Activated T-helper 17 cell treated with anti-CD3 and anti-CD28 coated beads, Interleukin-2, amount 50 U/mL, for 72 hours (primary cell): ENCODE measurements around the gene GEMIN5. TPM values are rescaled to one million over a fixed set of nuclear protein-coding genes. Genes with fewer than 3 reads are reported as not detected.

Experiments
- ATAC-seq: fragments of 150-1000 bp; cut with Tn5 transposase; replicated peaks from 2 replicates; pipeline ENCODE4 v1.10.0; 2021; ENCODE audit warnings: mild to moderate bottlenecking, moderate library complexity
- H3K27ac Mint-ChIP-seq: one replicate; pipeline ENCODE4 v1.8.0; 2022; ENCODE audit warnings: mixed read lengths
- H3K27me3 Mint-ChIP-seq: one replicate; pipeline ENCODE4 v1.8.0; 2022; ENCODE audit warnings: mixed read lengths
- H3K36me3 Mint-ChIP-seq: one replicate; pipeline ENCODE4 v1.8.0; 2022; ENCODE audit warnings: low read depth, mild to moderate bottlenecking, mixed read lengths
- H3K4me1 Mint-ChIP-seq: one replicate; pipeline ENCODE4 v1.8.0; 2022; ENCODE audit warnings: mixed read lengths
- H3K4me3 Mint-ChIP-seq: one replicate; pipeline ENCODE4 v1.8.0; 2022; ENCODE audit warnings: mild to moderate bottlenecking, mixed read lengths
- H3K9me3 Mint-ChIP-seq: one replicate; pipeline ENCODE4 v1.8.0; 2022; ENCODE audit warnings: mixed read lengths
- total RNA-seq, 2 donors: library from RNA; stranded (reverse); gene quantifications; one replicate each; pipeline ENCODE4 v1.2.3, GENCODE V29; 2022

GEMIN5 gene
- total RNA-seq, 2 donors from 2014 or later: 27.6 to 37.3 TPM

- Mint-ChIP-seq H3K9me3 (no peaks in the 10 kb centered on the region), H3K36me3 (peaks cover 63% of the 10 kb centered on the region), H3K27ac (peak overlapping the region; percentile 99), H3K27me3 (no peaks in the 10 kb centered on the region), H3K4me3 (peak overlapping the region; percentile 85), H3K4me1 (peaks cover 21% of the 10 kb centered on the region)
- ATAC-seq: no peak
Measured at GRCh38 chr5:154858972-154859871, 78.8 kb downstream of the GEMIN5 start.

- Mint-ChIP-seq H3K27ac (peak within 1 kb of the TSS; percentile 99), H3K4me3 (peak within 1 kb of the TSS; percentile 85), H3K27me3 (no peaks in the 10 kb centered on the region), H3K4me1 (peaks cover 21% of the 10 kb centered on the region), H3K9me3 (no peaks in the 10 kb centered on the region), H3K36me3 (peaks cover 55% of the 10 kb centered on the region)
- ATAC-seq: peak; percentile 87
Measured at GRCh38 chr5:154858297-154858971, 79.6 kb downstream of the GEMIN5 start, which contains the start of gene CNOT8. CNOT8 (plus strand) TSS chr5:154858627; CDS start chr5:154863279, 4,652 bp downstream.

DNA sequence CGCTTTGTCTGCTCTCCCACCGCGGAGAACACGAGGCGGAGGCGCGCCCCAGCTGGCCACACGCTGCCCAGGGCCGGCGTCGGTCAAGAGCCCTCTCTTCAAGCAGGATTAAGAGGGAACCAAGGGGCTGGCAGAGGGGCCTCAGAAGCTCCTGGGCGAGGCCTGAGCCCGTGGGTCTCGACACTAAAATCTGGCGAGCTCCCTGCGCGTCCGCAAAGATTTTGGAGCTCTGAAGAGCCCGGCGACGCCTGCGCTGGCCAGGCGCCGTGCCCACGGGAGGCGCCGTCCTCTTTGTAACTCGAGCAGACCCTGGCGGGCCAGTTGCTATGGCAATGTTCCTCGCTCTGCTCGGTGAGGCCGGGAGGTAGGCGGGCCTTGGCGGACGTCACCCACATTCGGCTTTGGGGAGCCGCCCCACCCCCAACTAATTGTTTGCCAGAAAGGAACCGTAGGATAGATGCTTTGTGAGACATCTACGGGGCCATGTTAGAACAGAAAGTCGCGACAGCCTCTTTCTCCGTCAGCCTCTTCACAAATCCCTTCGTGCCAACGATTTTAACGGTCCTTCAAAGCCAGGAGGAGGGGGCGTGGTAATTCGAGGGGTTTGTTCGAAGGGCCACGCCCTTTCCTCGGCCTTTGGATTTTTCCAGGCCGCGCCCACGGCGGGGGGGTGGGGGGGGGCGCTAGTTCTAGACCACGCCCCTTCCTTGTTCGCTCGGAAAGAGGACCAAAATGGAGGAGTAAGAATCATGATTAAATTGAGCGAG is 80.3 kb downstream of the GEMIN5 start:
- H3K9me3 Mint-ChIP-seq: no peaks in the 10 kb centered on the region
- peaks cover 48% of the 10 kb centered on the region for H3K36me3 Mint-ChIP-seq
- peak overlapping the region; percentile 85 for H3K4me3 Mint-ChIP-seq
- peak; percentile 74 for ATAC-seq
- peak overlapping the region; percentile 99 for H3K27ac Mint-ChIP-seq
- H3K4me1 Mint-ChIP-seq: peaks cover 13% of the 10 kb centered on the region
- no peaks in the 10 kb centered on the region for H3K27me3 Mint-ChIP-seq

- Mint-ChIP-seq H3K4me3 (no peak overlapping the region), H3K4me1 (no peaks in the 10 kb centered on the region), H3K27me3 (no peaks in the 10 kb centered on the region), H3K27ac (no peak overlapping the region), H3K36me3 (no peaks in the 10 kb centered on the region), H3K9me3 (no peaks in the 10 kb centered on the region)
- ATAC-seq: no peak
Measured at GRCh38 chr5:154851351-154851750, 86.7 kb downstream of the GEMIN5 start.

GRCh38 chr5:154850255-154851062 is 87.6 kb downstream of the GEMIN5 start, which contains the start of gene FAXDC2:
FAXDC2 (minus strand) TSS chr5:154850603; CDS start chr5:154838178, 12,425 bp downstream.
- ATAC-seq: no peak
- no peak within 1 kb of the TSS for H3K27ac Mint-ChIP-seq
- no peak within 1 kb of the TSS for H3K4me3 Mint-ChIP-seq
- H3K27me3 Mint-ChIP-seq: no peaks in the 10 kb centered on the region
- H3K36me3 Mint-ChIP-seq: no peaks in the 10 kb centered on the region
- H3K4me1 Mint-ChIP-seq: no peaks in the 10 kb centered on the region
- no peaks in the 10 kb centered on the region for H3K9me3 Mint-ChIP-seq

DNA sequence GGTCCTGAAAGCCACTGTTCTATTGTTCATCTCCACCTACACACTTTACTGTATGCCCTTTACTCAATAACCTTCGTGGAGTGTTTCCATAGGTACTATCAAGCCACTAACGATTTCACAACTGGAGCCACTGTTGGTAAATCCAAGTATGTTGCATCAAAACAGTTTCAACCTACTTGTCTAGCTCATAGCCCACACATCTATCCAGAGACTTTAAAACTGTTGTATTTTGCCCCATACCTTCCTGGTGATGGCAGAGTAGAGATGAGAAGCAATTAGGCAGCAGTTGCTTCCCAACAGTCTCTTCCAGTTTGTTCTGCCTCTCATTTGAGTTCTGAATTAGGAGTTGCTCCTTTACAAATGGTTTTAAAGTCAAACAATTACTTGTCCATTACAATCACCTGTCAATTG is 88.2 kb downstream of the GEMIN5 start:
- Mint-ChIP-seq H3K9me3 (no peaks in the 10 kb centered on the region), H3K27me3 (no peaks in the 10 kb centered on the region)
- no peak for ATAC-seq

DNA sequence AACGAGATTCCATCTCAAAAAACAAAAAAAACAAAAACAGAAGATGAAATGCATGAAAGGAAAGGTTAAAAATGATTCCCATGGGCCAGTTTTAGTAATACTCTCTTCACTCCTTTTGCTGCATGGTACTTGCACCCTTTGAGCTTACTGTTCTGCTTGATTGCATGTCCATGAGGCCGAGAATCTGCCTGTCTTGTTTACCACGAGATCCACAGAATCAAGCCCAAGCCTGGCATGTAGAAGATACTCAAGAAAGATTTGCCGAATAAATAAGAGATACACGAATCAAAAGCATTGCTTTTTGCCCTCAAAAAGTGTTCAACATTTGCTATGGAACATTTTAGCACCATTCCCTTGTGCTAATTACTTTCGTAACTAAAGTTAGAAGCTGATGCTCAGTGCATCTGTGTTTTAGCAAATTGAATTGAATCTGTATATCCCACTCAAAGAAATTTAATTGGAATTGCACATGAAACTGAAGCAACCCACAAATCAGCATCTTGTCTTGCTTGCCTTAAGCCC is 88.7 kb downstream of the GEMIN5 start:
- H3K4me3 Mint-ChIP-seq: no peak overlapping the region
- H3K9me3 Mint-ChIP-seq: no peaks in the 10 kb centered on the region
- no peak overlapping the region for H3K27ac Mint-ChIP-seq
- no peaks in the 10 kb centered on the region for H3K36me3 Mint-ChIP-seq
- ATAC-seq: no peak
- no peaks in the 10 kb centered on the region for H3K4me1 Mint-ChIP-seq
- no peaks in the 10 kb centered on the region for H3K27me3 Mint-ChIP-seq

More for the DNA sequence above, 88.2 kb downstream of the GEMIN5 start:
- Mint-ChIP-seq H3K36me3 (no peaks in the 10 kb centered on the region), H3K27ac (no peak overlapping the region), H3K4me3 (no peak overlapping the region), H3K4me1 (no peaks in the 10 kb centered on the region)

- no peaks in the 10 kb centered on the region for H3K4me1 Mint-ChIP-seq
- no peak overlapping the region for H3K27ac Mint-ChIP-seq
- no peak for ATAC-seq
- H3K27me3 Mint-ChIP-seq: no peaks in the 10 kb centered on the region
- no peaks in the 10 kb centered on the region for H3K36me3 Mint-ChIP-seq
- H3K9me3 Mint-ChIP-seq: no peaks in the 10 kb centered on the region
- no peak overlapping the region for H3K4me3 Mint-ChIP-seq
Measured at GRCh38 chr5:154844809-154845208, 93.2 kb downstream of the GEMIN5 start.

DNA sequence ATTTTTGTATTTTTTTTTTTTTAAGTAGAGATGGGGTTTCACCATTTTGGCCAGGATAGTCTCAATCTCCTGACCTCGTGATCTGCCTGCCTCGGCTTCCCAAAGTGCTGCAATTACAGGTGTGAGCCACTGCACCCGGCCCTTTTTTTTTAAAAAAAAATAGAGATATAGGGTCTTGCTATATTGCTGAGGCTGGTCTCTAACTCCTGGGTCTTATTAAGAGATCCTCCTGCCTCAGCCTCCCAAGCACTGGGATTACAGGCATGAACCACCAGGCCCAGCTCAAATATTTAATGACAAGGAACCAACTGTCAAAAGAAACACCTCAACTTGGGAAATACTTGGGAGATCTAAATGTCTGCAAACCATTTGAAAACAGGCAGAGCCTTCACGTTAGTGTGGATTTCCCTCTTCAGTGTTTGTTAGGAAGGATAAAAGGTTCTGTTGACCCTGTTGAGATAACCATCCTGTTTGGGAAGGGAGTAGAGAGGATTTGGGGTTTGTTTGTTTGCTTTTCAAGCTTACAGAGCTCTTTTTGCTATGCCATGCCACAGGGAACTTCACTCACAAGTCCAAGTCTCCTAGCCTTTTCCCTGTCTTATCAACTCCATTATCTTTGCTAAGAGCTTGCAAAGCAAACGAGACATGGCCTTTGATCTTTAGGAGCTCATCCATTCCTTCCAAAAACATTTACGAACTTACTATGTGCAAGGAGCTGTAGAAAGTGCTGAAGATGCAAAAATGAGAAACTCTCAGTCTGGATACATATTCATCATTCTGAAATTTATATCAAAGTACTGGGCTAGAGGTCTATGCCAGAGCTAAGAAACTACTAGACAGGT is 95.1 kb downstream of the GEMIN5 start:
- Mint-ChIP-seq H3K4me3 (no peak overlapping the region), H3K27me3 (no peaks in the 10 kb centered on the region), H3K36me3 (no peaks in the 10 kb centered on the region), H3K4me1 (no peaks in the 10 kb centered on the region), H3K27ac (no peak overlapping the region), H3K9me3 (no peaks in the 10 kb centered on the region)
- no peak for ATAC-seq

GRCh38 chr5:154841273-154841661 is 96.7 kb downstream of the GEMIN5 start:
- no peaks in the 10 kb centered on the region for H3K4me1 Mint-ChIP-seq
- no peaks in the 10 kb centered on the region for H3K36me3 Mint-ChIP-seq
- no peaks in the 10 kb centered on the region for H3K9me3 Mint-ChIP-seq
- H3K4me3 Mint-ChIP-seq: no peak overlapping the region
- ATAC-seq: no peak
- H3K27me3 Mint-ChIP-seq: no peaks in the 10 kb centered on the region
- H3K27ac Mint-ChIP-seq: no peak overlapping the region

DNA sequence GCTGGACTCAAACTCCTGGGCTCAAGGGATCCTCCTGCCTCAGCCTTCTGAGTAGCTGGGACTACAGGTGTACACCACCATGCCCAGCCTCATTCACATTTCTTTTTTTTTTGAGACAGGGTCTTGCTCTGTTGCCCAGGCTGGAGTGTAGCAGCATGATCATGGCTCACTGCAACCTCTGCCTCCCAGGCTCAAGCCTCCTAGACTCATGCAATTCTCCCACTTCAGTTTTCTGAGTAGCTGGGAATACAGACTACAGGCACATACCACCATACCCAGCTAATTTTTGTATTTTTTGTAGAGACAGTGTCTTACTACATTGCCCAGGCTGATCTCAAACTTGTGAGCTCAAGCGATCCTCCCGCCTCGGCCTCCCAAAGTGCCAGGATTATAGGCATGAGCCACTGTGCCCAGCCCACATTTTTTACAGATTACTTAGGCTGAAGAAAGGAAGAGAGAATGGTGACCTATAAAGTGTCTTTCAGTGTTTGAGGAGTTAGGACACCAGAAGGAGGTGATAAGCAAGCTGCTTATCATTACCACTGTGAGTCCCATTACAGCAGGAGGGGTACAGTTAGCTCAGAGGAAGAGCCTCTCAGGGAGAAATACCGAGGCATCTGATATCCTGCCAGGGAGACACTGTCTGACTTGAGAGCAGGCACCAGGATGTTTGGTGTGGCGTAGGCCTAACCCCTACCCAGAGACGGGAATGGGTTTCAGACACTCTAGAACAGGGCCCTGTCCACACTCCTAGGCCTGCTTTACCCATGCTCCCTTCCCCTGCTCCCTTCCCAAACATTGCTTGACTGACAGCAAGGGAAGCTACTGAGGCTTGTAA is 97.4 kb downstream of the GEMIN5 start:
- H3K4me1 Mint-ChIP-seq: no peaks in the 10 kb centered on the region
- ATAC-seq: no peak
- H3K27ac Mint-ChIP-seq: peak overlapping the region; percentile 49
- H3K36me3 Mint-ChIP-seq: no peaks in the 10 kb centered on the region
- H3K4me3 Mint-ChIP-seq: no peak overlapping the region
- H3K27me3 Mint-ChIP-seq: no peaks in the 10 kb centered on the region
- H3K9me3 Mint-ChIP-seq: no peaks in the 10 kb centered on the region
